ENCODE results near the gene LILRB1.
"Not testable (repeated sequence)": the region's sequence is repeated elsewhere in the genome, so short reads cannot be mapped to it uniquely, and the experiment has no call there.

The LILRB1 gene

DNA sequence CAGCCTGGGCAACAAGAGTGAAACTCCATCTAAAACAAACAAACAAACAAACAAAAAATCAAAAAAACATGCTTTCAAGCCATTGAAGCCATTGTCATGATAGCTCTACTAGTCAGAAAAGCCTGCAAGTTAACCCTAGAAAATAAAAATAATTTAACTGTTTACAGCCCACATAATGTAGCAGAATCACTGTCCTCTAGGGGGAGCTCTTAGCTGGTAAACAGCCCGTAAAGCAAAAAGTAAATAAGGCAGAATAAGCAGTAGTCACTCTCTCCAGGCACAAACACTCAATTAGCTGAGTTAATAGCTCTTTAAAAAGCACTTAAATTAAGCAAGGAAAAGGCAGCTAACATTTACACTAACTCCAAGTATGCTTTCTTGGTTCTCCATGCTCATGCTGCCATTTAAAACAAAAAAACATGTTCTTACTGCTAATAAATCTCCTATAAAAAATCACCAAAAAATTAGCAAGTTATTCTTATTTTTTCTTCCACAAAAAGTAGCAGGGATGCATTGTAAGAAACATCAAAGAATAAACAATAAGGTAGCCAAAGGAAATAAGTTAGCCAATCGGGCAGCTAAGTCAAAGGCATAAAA, 43.8 kb downstream of the LILRB1 start:
- peak in 1 of 2 experiments; percentile 39 for DNase-seq (ENCODE audit: low read depth in 1 of 2, low spot score in 1 of 2)
- Histone ChIP-seq H3K27me3 (ENCODE audit: insufficient read depth, poor library complexity, severe bottlenecking) (peaks cover 5% of the 10 kb centered on the region), H3K27ac (replicated peaks) (no peak overlapping the region), H3K4me3 (replicated peaks; ENCODE audit: insufficient read depth, low read length) (no peak overlapping the region)
- TF ChIP-seq CTCF (IDR thresholded peaks at IDR 0.05; ENCODE audit: insufficient read depth, low read length) (peak; percentile 77), POLR2AphosphoS5 (IDR thresholded peaks at IDR 0.05; ENCODE audit: low read depth) (no peak)

DNA sequence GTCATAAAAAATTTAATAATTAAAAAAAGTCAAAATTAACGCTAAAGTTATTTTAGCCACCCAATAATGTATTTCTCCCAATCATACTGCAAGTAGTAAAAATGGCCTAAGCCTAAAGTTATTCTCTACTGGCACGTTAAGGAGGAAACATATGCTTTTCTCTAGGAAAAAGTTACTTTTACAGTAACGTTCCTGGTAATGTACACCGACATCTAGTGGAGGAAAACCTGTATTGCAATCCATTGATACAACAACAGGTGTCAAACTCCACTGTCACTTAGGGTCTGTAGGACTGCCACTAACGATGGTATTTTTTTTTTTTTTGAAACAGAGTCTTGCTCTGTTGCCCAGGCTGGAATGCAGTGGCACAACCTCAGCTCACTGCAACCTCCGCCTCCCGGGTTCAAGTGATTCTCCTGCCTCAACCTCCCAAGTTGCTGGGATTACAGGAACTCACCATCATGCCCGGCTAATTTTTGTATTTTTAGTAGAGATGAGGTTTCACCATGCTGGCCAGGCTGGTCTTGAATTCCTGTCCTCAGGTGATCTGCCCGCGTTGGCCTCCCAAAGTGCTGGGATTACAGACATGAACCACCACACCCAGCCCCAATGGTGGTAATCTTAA, 46.0 kb downstream of the LILRB1 start:
- TF ChIP-seq CTCF (IDR thresholded peaks at IDR 0.05; ENCODE audit: insufficient read depth, low read length): peak; percentile 64
- H3K27me3 ChIP-seq (ENCODE audit: insufficient read depth, poor library complexity, severe bottlenecking); H3K4me3 ChIP-seq (replicated peaks; ENCODE audit: insufficient read depth, low read length); H3K27ac ChIP-seq (replicated peaks): not testable (repeated sequence)
- DNase-seq (ENCODE audit: low read depth in 1 of 2, low spot score in 1 of 2): peak; percentile 25 to 31

- DNase-seq (ENCODE audit: low read depth in 1 of 2, low spot score in 1 of 2): no peak
- Histone ChIP-seq H3K27ac (replicated peaks) (no peak overlapping the region), H3K4me3 (replicated peaks; ENCODE audit: insufficient read depth, low read length) (no peak overlapping the region), H3K27me3 (ENCODE audit: insufficient read depth, poor library complexity, severe bottlenecking) (no peaks in the 10 kb centered on the region)
- TF ChIP-seq REST (IDR thresholded peaks at IDR 0.05; ENCODE audit: insufficient replicate concordance, low read depth) (no peak), CTCF (IDR thresholded peaks at IDR 0.05; ENCODE audit: insufficient read depth, low read length) (no peak), POLR2AphosphoS5 (IDR thresholded peaks at IDR 0.05; ENCODE audit: low read depth) (no peak), GABPA (IDR thresholded peaks at IDR 0.05; ENCODE audit: low read depth) (no peak), SPI1 (IDR thresholded peaks at IDR 0.05; ENCODE audit: borderline replicate concordance, low read depth) (no peak)
Measured at GRCh38 chr19:54677217-54677616, 46.9 kb downstream of the LILRB1 start.

DNA sequence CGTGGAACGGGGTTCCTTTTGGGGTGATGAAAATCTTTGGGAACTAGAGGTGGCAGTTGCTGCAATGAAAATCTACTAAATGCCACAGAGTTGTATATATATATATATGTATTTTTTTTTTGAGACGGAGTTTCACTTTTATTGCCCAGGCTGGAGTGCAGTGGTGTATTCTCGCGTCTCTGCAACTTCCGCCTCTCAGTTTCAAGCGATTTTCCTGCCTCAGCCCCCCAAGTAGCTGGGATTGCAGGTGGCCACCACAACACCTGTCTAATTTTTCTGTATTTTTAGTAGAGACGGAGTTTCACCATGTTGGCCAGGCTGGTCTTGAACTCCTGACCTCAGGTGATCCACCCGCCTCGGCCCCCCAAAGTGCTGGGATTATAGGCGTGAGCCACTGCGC, 51.3 kb downstream of the LILRB1 start:
- not testable (repeated sequence) for H3K27ac ChIP-seq (replicated peaks); DNase-seq (ENCODE audit: low read depth in 1 of 2, low spot score in 1 of 2); H3K27me3 ChIP-seq (ENCODE audit: insufficient read depth, poor library complexity, severe bottlenecking); H3K4me3 ChIP-seq (replicated peaks; ENCODE audit: insufficient read depth, low read length)

DNA sequence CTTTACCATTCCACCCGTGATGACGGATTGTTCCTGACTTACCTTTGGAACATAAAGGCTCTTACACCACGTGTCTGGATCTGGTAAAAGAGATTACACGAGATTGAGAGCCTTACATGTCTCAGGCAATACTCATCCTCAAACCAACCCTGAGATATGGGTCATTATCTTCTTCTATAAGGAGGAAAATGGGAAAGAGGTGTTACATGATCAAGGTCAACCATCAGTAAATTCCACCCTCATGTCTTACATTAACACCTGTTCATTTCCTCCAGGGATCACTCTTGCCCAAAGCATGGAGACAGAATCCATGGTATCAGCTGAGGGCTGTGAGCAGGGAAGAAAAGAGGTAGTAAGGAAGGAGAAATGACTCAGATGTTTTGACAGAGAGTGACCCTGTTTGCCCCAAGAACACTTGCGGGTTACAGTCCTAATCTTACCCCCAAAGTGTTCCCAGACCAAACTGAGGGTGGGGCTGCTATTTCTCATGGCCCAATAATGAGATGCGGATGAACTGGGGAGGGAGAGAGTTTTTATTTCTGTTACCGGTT, 52.1 kb downstream of the LILRB1 start:
- no peak overlapping the region for H3K27ac ChIP-seq (replicated peaks)
- peak in 1 of 2 experiments; percentile 22 for DNase-seq (ENCODE audit: low read depth in 1 of 2, low spot score in 1 of 2)
- TF ChIP-seq SPI1 (IDR thresholded peaks at IDR 0.05; ENCODE audit: borderline replicate concordance, low read depth): no peak
- no peak for TF ChIP-seq POLR2AphosphoS5 (IDR thresholded peaks at IDR 0.05; ENCODE audit: low read depth)
- TF ChIP-seq REST (IDR thresholded peaks at IDR 0.05; ENCODE audit: insufficient replicate concordance, low read depth): peak; percentile 20
- no peak for TF ChIP-seq CTCF (IDR thresholded peaks at IDR 0.05; ENCODE audit: insufficient read depth, low read length)
- TF ChIP-seq GABPA (IDR thresholded peaks at IDR 0.05; ENCODE audit: low read depth): no peak

More for the DNA sequence above, 52.1 kb downstream of the LILRB1 start:
- Histone ChIP-seq H3K4me3 (replicated peaks; ENCODE audit: insufficient read depth, low read length) (no peak overlapping the region), H3K27me3 (ENCODE audit: insufficient read depth, poor library complexity, severe bottlenecking) (no peaks in the 10 kb centered on the region)
